Adrenal gland (tissue), 12 donors: ENCODE measurements around the gene SLC26A1. TPM values are rescaled to one million over a fixed set of nuclear protein-coding genes. Genes with fewer than 3 reads are reported as not detected.

ENCODE experiments used
- DNase-seq, 7 donors: peaks; one replicate each; pipeline ENCODE4 v3.0.0-alpha.2; 2019 to 2020
- H3K27ac ChIP-seq, 5 donors: fragments of 200-600 bp; sonication (generic) in 4 of 5; 1 replicate in 3 of 5; 2 replicates in 2 of 5; pipeline versions ENCODE4 v1.5.1 to v1.8.0; 2016 to 2020; ENCODE audit warnings: mild to moderate bottlenecking in 1 of 5
- H3K27me3 ChIP-seq: fragments of 200-600 bp; 2 replicates; pipeline ENCODE4 v1.8.0; 2021
- H3K36me3 ChIP-seq, 2 donors: fragments of 200-600 bp; replicated peaks in 1 of 2; 1 replicate in 1 of 2; 2 replicates in 1 of 2; pipeline versions ENCODE4 v1.5.1 to v1.8.0; 2018 to 2022
- H3K4me1 ChIP-seq, 2 donors: fragments of 200-600 bp; replicated peaks in 1 of 2; 1 replicate in 1 of 2; 2 replicates in 1 of 2; pipeline versions ENCODE4 v1.5.1 to v1.8.0; 2018 to 2021
- H3K4me3 ChIP-seq, 4 donors: fragments of 200-600 bp; sonication (generic) in 3 of 4; one replicate each; pipeline ENCODE4 v1.5.1; 2016 to 2018
- H3K9me3 ChIP-seq, 3 donors: fragments of 200-600 bp; sonication (generic) in 1 of 3; replicated peaks in 1 of 3; 1 replicate in 2 of 3; 2 replicates in 1 of 3; pipeline versions ENCODE4 v1.5.1 to v1.8.0; 2016 to 2021
- CTCF ChIP-seq, 6 experiments: fragments of 450-650 bp in 4 of 6; fragments of 200-600 bp in 2 of 6; sonication (generic) in 1 of 6; IDR thresholded peaks; 1 replicate in 5 of 6; 2 replicates in 1 of 6; pipeline versions ENCODE4 v1.5.1 to v1.8.0; 2016 to 2021; ENCODE audit warnings: antibody characterized with exemption in 6 of 6, mild to moderate bottlenecking in 2 of 6, moderate library complexity in 1 of 6
- POLR2A ChIP-seq, 2 donors: fragments of 450-650 bp; IDR thresholded peaks; one replicate each; pipeline ENCODE4 v1.6.1; 2017; ENCODE audit warnings: antibody characterized with exemption in 2 of 2, mild to moderate bottlenecking in 2 of 2, moderate library complexity in 1 of 2
- WGBS, 4 donors: extraction: QIAGEN DNeasy Blood & Tissue Kit in 2 of 4; methylation state at CpG; one replicate each; pipeline versions ENCODE4 v1.1.5 to v1.1.7; 2013 to 2017; 5-methylcytosine and 5-hydroxymethylcytosine counted together
- intact Hi-C, 2 donors: fragments of 100-400 bp; cut with DNase I; formaldehyde crosslinking; loops; one replicate each; pipeline versions ENCODE4 v1.14.1 to v1.15.0; 2022 to 2023
- polyA plus RNA-seq, 3 donors: library from polyadenylated mRNA; stranded (reverse); fragments of 200-250 nt in 2 of 3; fragments of 350-450 nt in 1 of 3; fragmentation: Illumina TruSeq in 1 of 3; extraction: RNeasy Lipid Tissue Mini Kit (QIAGEN cat#74804) in 1 of 3; gene quantifications; one replicate each; pipeline ENCODE4 v1.2.3, GENCODE V29; 2013 to 2014
- total RNA-seq, 9 donors: library from RNA; depleted of rRNA in 4 of 9; stranded (reverse); fragments of >200 nt in 4 of 9; fragments of 120-200 nt in 1 of 9; fragmentation: NEBNext Ultra II Directional in 1 of 9; extraction: Animal tissue kit (Norgen Biotek cat#: 25700) in 1 of 9; gene quantifications; one replicate each; pipeline versions ENCODE4 v1.1.0 to v1.2.4, GENCODE V29; 2013 to 2023
- donor health status: healthy with polysubstance abuse.
- donor health status: Bipolar disorder and iron deficiency.
- donor health status: DM: yes; HTN: yes; CAD: no.
- donor health status: DM: no; HTN: no; CAD: no.
- donor health status: DM: no; HTN: no; CAD: no.
- donor health status: DM: yes; HTN: yes; CAD: no.

SLC26A1 gene
- total and polyA plus RNA-seq, 12 donors, result 0.85 to 55.0 (median 3.9) TPM

GRCh38 chr4:985123-985830 is 7.9 kb downstream of the SLC26A1 start:
- intact Hi-C loops, result no loop called here
- Histone ChIP-seq H3K9me3 (no peaks in the 10 kb centered on the region), H3K4me3 (peak overlapping the region in 1 of 4 donors; percentile 6), H3K36me3 (peaks cover 0 to 4% of the 10 kb centered on the region in 2 donors), H3K27me3 (no peaks in the 10 kb centered on the region), H3K4me1 (peaks cover 11 to 29% of the 10 kb centered on the region in 2 donors), H3K27ac (no peak overlapping the region)
- 40 to 56% (median 47%) methylated on average over 20 to 23 of the region's 23 CpGs for WGBS, 4 donors
- TF ChIP-seq CTCF (IDR thresholded peaks at IDR 0.05) (no peak), POLR2A (IDR thresholded peaks at IDR 0.05) (peak in 1 of 2 donors; percentile 68)
- peak; percentile 72 to 88 (median 81) for DNase-seq

DNA sequence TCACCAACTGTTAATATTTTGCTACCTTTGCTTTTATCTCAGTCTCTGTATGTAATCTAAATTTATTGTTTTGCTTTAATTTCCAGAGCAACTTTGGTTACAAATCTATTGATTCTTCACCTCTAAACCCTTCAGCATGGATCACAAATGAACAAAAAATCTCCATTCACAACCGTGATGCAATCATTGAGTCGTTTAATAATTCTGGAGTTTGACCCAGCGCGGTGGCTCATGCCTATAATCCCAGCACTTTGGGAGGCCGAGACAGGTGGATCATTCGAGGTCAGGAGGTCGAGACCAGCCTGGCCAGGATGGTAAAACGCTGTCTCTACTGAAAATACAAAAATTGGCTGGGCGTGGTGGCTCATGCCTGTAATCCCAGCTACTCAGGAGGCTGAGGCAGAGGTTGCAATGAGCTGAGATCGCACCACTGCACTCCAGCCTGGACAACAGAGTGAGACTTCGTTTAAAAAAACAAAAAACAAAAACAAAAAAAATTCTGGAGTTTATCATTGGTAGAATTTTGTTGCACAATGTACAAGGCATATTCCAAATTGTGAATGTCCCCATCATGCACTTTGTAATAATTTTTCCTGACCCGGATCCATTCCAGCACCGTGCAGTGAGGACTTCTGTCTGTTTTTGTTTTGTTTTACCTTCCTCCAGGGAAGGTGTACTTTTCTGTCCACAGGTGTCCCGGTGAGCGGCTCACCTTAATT is 8.7 kb downstream of the SLC26A1 start:
- 80 to 85% (median 82%) methylated on average over 15 of the region's 15 CpGs for WGBS, 4 donors

GRCh38 chr4:982814-983213 is 10.4 kb downstream of the SLC26A1 start:
- Histone ChIP-seq H3K27me3 (no peaks in the 10 kb centered on the region), H3K4me1 (peaks cover 11 to 25% of the 10 kb centered on the region in 2 donors), H3K9me3 (no peaks in the 10 kb centered on the region), H3K36me3 (no peaks in the 10 kb centered on the region), H3K27ac (no peak overlapping the region), H3K4me3 (no peak overlapping the region)
- intact Hi-C loops, result no loop called here
- TF ChIP-seq POLR2A (IDR thresholded peaks at IDR 0.05) (no peak), CTCF (IDR thresholded peaks at IDR 0.05) (no peak)
- no peak for DNase-seq
- WGBS, 4 donors, result 94 to 97% (median 94%) methylated on average over 15 of the region's 15 CpGs

More for the DNA sequence above, 8.7 kb downstream of the SLC26A1 start:
- Histone ChIP-seq H3K9me3 (no peaks in the 10 kb centered on the region), H3K4me3 (peak overlapping the region in 1 of 4 donors; percentile 6), H3K27ac (no peak overlapping the region), H3K27me3 (no peaks in the 10 kb centered on the region), H3K36me3 (no peaks in the 10 kb centered on the region), H3K4me1 (peaks cover 11 to 29% of the 10 kb centered on the region in 2 donors)
- intact Hi-C loops, result no loop called here
- no peak for TF ChIP-seq POLR2A (IDR thresholded peaks at IDR 0.05)
- no peak for TF ChIP-seq CTCF (IDR thresholded peaks at IDR 0.05)
- no peak for DNase-seq

GRCh38 chr4:982291-982690 is 10.9 kb downstream of the SLC26A1 start:
- no peaks in the 10 kb centered on the region for H3K36me3 ChIP-seq
- peaks cover 8 to 20% of the 10 kb centered on the region in 2 donors for H3K4me1 ChIP-seq
- no peak for DNase-seq
- intact Hi-C loops, result no loop called here
- no peaks in the 10 kb centered on the region for H3K27me3 ChIP-seq
- H3K4me3 ChIP-seq, result no peak overlapping the region
- H3K27ac ChIP-seq, result no peak overlapping the region
- TF ChIP-seq POLR2A (IDR thresholded peaks at IDR 0.05) (no peak), CTCF (IDR thresholded peaks at IDR 0.05) (no peak)
- H3K9me3 ChIP-seq, result no peaks in the 10 kb centered on the region
- 91 to 96% (median 94%) methylated on average over 14 to 17 of the region's 17 CpGs for WGBS, 4 donors
